ENCODE measurements around the gene SYNE1.
"Not testable (repeated sequence)": the region's sequence is repeated elsewhere in the genome, so short reads cannot be mapped to it uniquely, and the experiment has no call there.

Gene SYNE1

GRCh38 chr6:152423216-152424103 lies 213.7 kb downstream of the SYNE1 start:
- no peak for DNase-seq (ENCODE audit: low spot score)

GRCh38 chr6:152421496-152421895 lies 215.7 kb downstream of the SYNE1 start:
- DNase-seq (ENCODE audit: low spot score) = not testable (repeated sequence)

- no peak for DNase-seq (ENCODE audit: low spot score)
Observed at GRCh38 chr6:152420696-152421095, 216.5 kb downstream of the SYNE1 start.

GRCh38 chr6:152418551-152418950 lies 218.6 kb downstream of the SYNE1 start:
- DNase-seq (ENCODE audit: low spot score) = no peak

GRCh38 chr6:152416652-152417051 lies 220.5 kb downstream of the SYNE1 start:
- DNase-seq (ENCODE audit: low spot score) = no peak

GRCh38 chr6:152404936-152405595 lies 232.1 kb downstream of the SYNE1 start:
- DNase-seq (ENCODE audit: low spot score) = no peak

- DNase-seq (ENCODE audit: low spot score) = no peak
Observed at GRCh38 chr6:152404086-152404857, 232.9 kb downstream of the SYNE1 start.

GRCh38 chr6:152402791-152403190 lies 234.4 kb downstream of the SYNE1 start:
- no peak for DNase-seq (ENCODE audit: low spot score)

GRCh38 chr6:152401978-152402377 lies 235.2 kb downstream of the SYNE1 start:
- DNase-seq (ENCODE audit: low spot score) = no peak

- DNase-seq (ENCODE audit: low spot score) = no peak
Observed at GRCh38 chr6:152399399-152399798, 237.8 kb downstream of the SYNE1 start.

- no peak for DNase-seq (ENCODE audit: low spot score)
Observed at GRCh38 chr6:152398993-152399392, 238.2 kb downstream of the SYNE1 start.

- no peak for DNase-seq (ENCODE audit: low spot score)
Observed at GRCh38 chr6:152398316-152398715, 238.8 kb downstream of the SYNE1 start.

GRCh38 chr6:152394303-152394702 lies 242.9 kb downstream of the SYNE1 start:
- DNase-seq (ENCODE audit: low spot score) = no peak

- DNase-seq (ENCODE audit: low spot score) = no peak
Observed at GRCh38 chr6:152391179-152391880, 245.8 kb downstream of the SYNE1 start.

- no peak for DNase-seq (ENCODE audit: low spot score)
Observed at GRCh38 chr6:152387091-152387490, 250.1 kb downstream of the SYNE1 start.

- DNase-seq (ENCODE audit: low spot score) = no peak
Observed at GRCh38 chr6:152386131-152386530, 251.0 kb downstream of the SYNE1 start.

- peak; percentile 84 for DNase-seq (ENCODE audit: low spot score)
Observed at GRCh38 chr6:152380993-152381898, 255.9 kb downstream of the SYNE1 start.

- peak; percentile 48 for DNase-seq (ENCODE audit: low spot score)
Observed at GRCh38 chr6:152380351-152380767, 256.8 kb downstream of the SYNE1 start.

GRCh38 chr6:152379423-152379822 lies 257.7 kb downstream of the SYNE1 start:
- DNase-seq (ENCODE audit: low spot score) = no peak

- no peak for DNase-seq (ENCODE audit: low spot score)
Observed at GRCh38 chr6:152378169-152378568, 259.0 kb downstream of the SYNE1 start.

- no peak for DNase-seq (ENCODE audit: low spot score)
Observed at GRCh38 chr6:152375197-152375596, 262.0 kb downstream of the SYNE1 start.
